GM19240 (cell line): ENCODE data around the gene FBXW10.
"Not testable (repeated sequence)": the region's sequence is repeated elsewhere in the genome, so short reads cannot be mapped to it uniquely, and the experiment has no call there.

Source experiments
- DNase-seq: peaks from one replicate; pipeline ENCODE4 v3.0.0; 2011; ENCODE audit warnings: low spot score; ENCODE audit not compliant: insufficient read length

Gene FBXW10

GRCh38 chr17:18747501-18747900 is 3.6 kb downstream of the FBXW10 start:
- DNase-seq = not testable (repeated sequence)

DNA sequence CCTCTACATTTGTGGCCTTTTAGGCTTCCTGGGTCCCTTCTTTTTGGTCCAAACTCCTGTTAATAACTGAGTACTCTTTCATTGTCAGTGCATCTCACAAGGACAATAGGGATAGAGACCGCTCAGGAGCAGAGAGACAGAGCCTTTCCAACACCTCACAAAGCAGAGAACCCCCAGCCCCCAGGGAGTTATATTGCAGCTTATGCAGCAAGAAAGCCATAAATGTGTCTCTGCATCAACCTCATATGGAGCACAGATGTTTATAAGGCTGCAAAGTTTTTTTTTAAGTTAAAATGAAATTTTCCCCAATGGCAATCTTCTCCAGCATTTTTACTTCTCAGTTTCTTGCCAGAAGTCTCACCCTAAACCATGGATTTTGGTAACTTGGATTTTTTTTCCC is 6.4 kb downstream of the FBXW10 start:
- DNase-seq = not testable (repeated sequence)

DNA sequence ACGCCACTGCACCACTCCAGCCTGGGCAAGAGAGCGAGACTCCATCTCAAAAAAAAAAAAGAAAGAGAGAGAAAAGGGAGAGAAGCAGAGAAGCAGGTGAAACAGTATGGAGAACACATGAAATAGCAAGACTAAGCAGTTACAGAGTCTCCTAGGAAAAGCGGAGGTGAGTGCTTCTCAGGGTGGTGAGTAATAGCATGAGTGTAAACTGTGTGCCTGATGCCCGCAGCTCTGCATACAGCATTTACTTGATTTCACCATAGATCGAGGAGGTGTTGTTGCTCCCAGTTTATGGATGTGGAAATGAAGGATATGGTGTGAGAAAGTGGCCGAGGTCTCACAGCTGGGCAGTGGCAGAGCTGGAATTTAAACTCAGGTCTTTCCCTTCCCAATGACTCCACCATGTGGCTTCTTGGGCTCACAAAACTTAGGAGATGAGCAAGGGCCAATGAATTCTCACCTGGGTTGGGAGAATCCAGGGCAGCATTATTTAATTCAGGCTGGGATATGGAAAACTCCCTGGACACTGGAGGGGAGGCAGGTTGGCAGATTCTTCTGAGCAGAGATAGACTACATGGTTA is 10.1 kb downstream of the FBXW10 start:
- not testable (repeated sequence) for DNase-seq

DNA sequence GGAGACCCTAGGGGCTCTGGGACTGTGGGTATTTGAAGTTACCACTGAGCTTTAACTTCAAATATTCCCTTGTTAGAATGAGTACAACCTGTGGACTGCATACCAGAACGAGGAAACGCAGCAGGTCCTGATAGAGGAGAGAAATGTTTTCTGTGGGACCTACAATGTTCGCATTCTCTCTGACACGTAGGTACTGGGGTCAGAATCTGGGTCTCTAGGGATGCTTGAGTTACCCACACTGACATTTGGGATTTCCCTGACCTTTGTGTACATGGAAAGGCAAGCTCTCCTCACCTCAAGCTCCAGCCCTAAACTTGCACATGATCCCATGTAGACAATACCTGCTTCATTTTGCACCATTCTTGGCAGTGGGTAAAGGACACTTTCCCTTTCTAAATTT is 12.1 kb downstream of the FBXW10 start:
- DNase-seq = not testable (repeated sequence)

DNA sequence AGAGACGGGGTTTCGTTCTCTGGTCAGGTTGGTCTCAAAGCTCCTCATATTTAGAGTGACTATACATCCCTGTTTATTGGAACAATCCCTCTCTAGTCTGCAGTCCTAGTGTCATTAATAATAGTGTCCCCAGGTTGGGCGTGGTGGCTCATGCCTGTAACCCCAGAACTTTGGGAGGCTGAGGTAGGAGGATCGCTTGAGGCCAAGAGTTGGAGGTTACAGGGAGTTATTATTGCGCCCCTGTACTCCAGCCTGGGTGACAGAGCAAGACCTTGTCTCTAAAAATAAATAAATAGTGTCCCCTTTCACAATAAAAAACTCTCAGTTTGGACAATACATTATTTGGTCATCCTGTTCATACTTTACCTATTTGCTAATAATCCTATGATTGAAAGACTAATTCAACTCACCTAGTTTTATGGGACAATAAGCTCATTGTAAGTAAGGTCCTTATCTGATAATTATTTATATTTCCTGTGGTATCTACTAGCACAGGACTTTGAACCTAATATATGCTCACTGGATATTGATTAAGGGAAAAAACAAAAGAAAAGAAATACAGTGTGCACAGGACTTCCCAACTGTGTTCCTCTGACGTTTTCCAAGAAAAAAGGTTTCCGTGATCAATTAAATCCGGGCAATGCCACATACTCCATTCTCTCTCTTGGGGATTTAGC is 13.7 kb downstream of the FBXW10 start:
- not testable (repeated sequence) for DNase-seq

DNA sequence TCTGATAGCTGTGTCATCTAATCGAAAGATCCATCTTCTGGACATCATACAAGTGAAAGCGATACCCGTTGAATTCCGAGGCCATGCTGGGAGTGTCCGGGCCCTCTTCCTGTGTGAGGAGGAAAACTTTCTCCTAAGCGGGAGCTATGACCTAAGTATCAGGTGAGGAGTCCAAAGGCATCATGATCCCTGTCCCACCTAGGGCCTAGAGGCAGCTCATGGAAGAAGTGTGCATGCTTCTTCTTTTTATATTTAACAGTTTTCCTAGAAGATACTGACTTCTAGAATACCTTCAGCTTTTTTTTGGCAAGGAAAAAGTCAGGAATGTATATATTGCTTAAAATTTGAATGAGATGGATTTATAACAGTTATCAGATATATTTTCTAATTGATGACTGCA is 14.5 kb downstream of the FBXW10 start:
- DNase-seq = not testable (repeated sequence)

DNA sequence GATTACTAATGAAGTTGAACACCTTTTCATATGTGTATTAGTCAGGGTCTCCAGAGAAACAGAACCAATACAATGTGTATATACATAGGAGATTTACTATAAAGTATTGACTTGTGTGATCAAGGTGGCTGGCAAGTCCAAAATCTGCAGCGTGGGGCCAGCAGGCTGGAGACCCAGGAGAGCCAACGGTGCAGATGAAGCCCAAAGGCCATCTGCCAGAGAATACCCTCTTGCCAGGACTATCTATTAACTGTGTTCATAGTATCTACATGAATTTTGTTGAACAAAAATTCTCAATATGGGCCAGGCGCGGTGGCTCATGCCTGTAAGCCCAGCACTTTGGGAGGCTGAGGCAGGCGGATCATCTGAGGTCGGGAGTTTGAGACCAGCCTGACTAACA is 16.4 kb downstream of the FBXW10 start:
- DNase-seq = not testable (repeated sequence)

DNA sequence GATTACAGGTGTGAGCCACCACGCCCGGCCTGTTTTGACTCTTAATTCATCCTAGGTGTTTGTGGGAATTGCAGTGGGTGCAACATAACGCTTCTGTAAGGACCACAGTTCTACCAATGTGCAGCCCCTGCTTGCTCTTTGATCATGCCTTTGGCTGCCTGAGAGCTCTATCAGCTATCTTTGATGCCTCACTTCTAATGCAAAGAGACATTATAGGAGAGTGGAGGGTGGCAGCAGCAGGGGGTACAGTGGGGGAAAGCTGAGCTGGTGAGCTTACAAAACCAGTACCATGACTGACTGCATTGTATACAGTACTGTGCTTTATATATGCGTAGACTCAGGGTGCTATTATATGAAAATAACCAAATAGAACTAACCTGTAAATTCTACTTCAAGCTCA is 26.7 kb downstream of the FBXW10 start:
- not testable (repeated sequence) for DNase-seq

DNA sequence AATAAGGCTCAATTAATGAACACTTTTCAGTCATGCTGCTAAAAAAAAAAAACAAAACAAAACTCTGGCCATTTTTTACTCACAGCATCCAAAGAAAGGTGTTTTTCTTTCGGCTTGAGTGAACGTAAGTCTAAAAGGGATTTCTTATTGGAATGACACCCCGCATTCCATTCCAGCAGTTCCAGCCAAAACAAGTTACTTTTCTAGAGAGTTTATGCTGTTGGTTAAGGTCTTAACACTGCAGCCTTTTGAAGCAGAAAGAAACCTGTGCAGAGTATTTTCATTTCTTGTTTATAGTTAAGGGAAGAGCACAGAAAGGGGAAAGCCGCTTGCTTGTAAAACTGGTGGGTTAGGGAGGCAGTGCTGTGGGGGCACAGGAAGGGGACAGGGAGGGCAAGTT is 27.2 kb downstream of the FBXW10 start:
- not testable (repeated sequence) for DNase-seq

GRCh38 chr17:18772471-18772870 is 28.6 kb downstream of the FBXW10 start:
- DNase-seq = no peak

GRCh38 chr17:18780991-18781718 is 37.3 kb downstream of the FBXW10 start, which contains the start of gene TVP23B:
Gene TVP23B, plus strand, starts transcription at chr17:18781183. Its CDS starts 111 bp downstream, at chr17:18781294.
- DNase-seq = peak; percentile 27

DNA sequence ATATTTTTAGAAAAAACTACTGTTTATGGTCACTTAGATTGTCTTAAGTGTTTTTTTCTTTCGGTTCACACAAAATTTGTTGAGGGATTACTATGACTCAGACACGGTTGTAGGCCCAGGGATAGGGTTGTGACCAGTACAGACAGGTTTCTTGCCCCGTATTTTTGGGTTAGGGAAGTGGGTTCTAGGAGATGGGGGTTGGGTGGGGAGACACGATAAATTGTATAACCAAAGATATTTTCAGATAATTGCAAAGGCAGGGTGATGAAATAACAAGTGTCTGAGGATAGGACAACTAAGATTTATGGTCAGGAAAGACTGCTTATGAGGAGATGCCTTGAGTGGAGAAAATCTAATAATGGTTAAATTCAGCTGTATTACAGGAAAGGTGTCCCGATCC is 38.0 kb downstream of the FBXW10 start:
- not testable (repeated sequence) for DNase-seq

DNA sequence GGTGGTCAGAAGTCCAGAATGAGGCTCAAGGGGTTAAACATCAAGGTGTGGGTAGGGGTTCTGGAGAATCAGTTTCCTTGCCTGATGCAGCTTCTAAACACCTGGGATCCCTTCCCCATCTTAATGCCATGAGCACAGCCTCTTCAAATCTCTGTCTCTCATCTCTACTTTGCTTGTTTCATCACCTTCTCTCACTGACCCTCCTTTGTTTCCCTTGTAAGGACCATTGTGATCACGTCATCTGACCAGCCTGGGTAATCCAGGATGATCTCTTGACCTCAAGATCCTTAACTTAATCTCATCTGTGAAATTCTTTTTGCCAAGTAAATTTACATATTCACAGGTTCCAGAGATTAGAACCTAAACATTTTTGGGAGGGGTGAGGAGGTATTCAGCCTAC is 42.1 kb downstream of the FBXW10 start:
- DNase-seq = not testable (repeated sequence)

DNA sequence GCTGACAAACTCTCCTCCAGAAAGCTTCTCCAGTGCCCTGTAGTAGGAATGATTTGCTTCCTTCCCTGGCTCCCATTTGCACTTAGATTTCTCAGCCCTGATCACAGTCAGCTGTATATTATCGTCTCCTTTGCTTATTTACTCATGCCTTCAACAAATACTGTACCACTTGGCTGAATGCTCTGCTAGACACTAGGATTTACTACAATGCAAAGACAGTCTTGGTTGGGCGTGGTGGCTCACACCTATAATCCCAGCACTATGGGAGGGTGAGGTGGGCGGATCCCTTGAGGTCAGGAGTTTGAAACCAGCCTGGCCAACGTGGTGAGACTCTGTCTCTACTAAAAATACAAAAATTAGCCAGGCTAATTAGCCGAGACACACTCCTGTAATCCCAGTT is 43.0 kb downstream of the FBXW10 start:
- not testable (repeated sequence) for DNase-seq

- not testable (repeated sequence) for DNase-seq
Observed at GRCh38 chr17:18791402-18791801, 47.5 kb downstream of the FBXW10 start.

DNA sequence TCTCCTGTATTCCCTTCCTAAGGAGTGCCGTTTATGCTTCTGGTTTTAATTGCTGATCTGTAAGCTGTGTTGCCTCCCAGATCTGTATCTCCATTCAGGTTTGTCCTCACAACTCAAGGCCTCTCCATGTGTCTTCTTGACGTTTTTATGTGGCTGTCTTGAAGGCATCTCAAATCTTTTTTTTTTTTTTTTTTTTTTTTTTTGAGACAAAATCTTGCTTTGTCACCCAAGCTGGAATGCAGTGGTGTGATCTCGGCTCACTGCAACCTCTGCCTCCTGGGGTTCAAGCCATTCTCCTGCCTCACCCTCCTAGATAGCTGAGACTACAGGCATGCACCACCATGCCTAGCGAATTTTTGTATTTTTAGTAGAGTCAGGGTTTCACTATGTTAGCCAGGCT is 51.0 kb downstream of the FBXW10 start:
- not testable (repeated sequence) for DNase-seq

DNA sequence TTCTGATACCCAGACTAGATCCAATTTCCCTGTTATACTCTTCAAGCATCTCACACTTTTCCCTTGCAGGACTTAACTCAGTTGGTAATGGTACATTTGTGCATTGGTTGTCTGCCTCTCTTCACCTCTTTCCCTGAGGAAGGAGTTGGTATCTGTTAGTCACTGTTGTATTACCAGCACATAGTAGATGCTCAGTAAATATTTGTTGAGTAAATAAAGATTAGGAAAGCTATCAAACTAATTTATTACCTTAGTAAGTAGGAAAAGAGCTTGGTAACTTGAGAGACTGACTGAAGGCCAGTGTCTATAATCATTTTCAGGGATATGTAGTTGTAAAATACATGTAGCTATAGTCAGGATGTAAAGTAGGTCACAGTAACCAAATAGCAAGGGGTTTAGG is 53.0 kb downstream of the FBXW10 start:
- not testable (repeated sequence) for DNase-seq

DNA sequence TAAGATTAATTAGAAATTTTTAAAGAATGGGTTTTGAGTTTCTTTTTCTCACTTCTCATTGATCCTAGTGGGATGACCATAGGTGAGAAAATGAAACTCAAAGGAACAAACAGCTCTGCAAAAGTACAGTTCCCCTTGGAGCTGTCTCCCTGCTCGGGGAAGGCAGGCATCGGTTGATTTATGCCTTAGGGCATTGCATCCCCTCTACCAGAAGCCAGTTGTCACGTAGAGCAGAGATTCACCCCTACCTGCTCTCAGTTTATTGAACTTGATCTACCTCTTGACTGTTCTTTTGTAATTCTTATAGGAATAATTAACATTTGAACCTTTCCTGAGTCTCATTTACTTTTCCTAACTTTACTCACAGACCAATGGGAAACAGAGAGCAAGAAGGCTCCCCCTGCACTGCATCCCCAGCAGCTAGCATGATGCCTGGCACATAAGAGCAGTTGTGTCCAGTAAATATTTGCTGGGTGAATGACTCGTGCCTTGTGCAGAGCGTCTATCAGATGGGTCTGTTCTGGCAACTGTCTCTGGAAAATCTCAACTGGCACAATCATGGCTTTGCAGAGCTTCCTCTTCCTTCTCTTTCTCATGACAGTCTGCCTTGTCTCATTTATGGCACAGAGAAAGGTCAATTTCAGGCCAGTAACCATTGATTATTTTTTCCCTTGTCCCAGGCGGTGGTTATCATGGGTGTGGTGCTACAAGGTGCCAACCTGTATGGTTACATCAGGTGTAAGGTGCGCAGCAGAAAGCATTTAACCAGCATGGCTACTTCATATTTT is 59.8 kb downstream of the FBXW10 start:
- not testable (repeated sequence) for DNase-seq

DNA sequence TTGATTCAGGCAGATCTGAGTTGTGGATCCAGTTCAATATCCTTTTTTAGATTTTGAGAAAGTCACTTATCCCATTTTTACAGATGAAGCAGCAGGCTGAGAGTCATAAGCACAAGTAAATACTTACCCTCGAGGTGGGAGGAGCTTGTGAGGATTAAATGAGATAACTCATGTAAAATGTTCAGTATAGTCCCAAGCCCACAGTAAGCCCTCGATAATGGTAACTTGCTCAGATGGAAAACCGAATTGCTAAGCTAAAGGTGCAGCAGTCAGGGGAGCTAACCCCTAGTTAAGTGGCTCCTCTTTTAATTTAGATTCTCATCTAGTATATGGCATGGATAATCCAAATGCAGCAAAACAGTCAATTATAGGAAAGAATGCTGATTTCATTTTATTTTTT is 72.1 kb downstream of the FBXW10 start:
- not testable (repeated sequence) for DNase-seq

- DNase-seq = not testable (repeated sequence)
Observed at GRCh38 chr17:18816489-18817371, 72.9 kb downstream of the FBXW10 start.
